Neural cell (in vitro differentiated cells): ENCODE measurements around the gene EID1. TPM values are rescaled to one million over a fixed set of nuclear protein-coding genes. Genes with fewer than 3 reads are reported as not detected.
A peak's percentile ranks its signal among the peaks of the same experiment; 100 is the strongest.

Experiments used
- H2AFZ ChIP-seq: fragments of 200-600, 300-800 bp; sonication (generic), shearing (Covaris generic); 2 replicates; pipeline ENCODE4 v1.6.0; 2014; ENCODE audit warnings: low read depth, mild to moderate bottlenecking, antibody characterized with exemption, low read length, moderate library complexity
- H3F3A ChIP-seq: fragments of 200-600 bp; shearing (Covaris generic); 2 replicates; pipeline ENCODE4 v1.6.1; 2016; ENCODE audit warnings: mild to moderate bottlenecking, moderate library complexity, mixed read lengths, antibody characterized with exemption, low read length; ENCODE audit not compliant: insufficient read depth, poor library complexity, severe bottlenecking
- H3K27ac ChIP-seq: fragments of 200-600, 300-800 bp; sonication (generic), shearing (Covaris generic); 2 replicates; pipeline ENCODE4 v1.5.1; 2014; ENCODE audit warnings: mild to moderate bottlenecking, low read length, moderate library complexity
- H3K27me3 ChIP-seq: fragments of 300-800, 200-600 bp; sonication (generic), shearing (Covaris generic); 2 replicates; pipeline ENCODE4 v1.6.0; 2014; ENCODE audit warnings: mild to moderate bottlenecking, low read depth, low read length, moderate library complexity; ENCODE audit not compliant: insufficient read depth
- H3K36me3 ChIP-seq: fragments of 300-800, 200-600 bp; sonication (generic), shearing (Covaris generic); 2 replicates; pipeline ENCODE4 v1.5.1; 2014; ENCODE audit warnings: mild to moderate bottlenecking, antibody characterized with exemption, low read length, moderate library complexity; ENCODE audit not compliant: insufficient read depth
- H3K4me2 ChIP-seq: fragments of 300-800, 200-600 bp; sonication (generic), shearing (Covaris generic); 2 replicates; pipeline ENCODE4 v1.6.0; 2014; ENCODE audit warnings: mild to moderate bottlenecking, low read length
- H3K4me3 ChIP-seq: fragments of 300-800, 200-600 bp; sonication (generic), shearing (Covaris generic); 2 replicates; pipeline ENCODE4 v1.5.1; 2014; ENCODE audit warnings: mild to moderate bottlenecking, low read length, moderate library complexity
- H3K79me2 ChIP-seq: fragments of 200-600 bp; shearing (Covaris generic); replicated peaks from 2 replicates; pipeline ENCODE4 v1.6.0; 2014; ENCODE audit warnings: mild to moderate bottlenecking, low read length, moderate library complexity; ENCODE audit not compliant: insufficient read depth
- H3K9ac ChIP-seq: fragments of 300-800, 200-600 bp; sonication (generic), shearing (Covaris generic); 2 replicates; pipeline ENCODE4 v1.6.1; 2016; ENCODE audit warnings: mild to moderate bottlenecking, low read length, mixed read lengths
- H3K9me2 ChIP-seq: fragments of 200-600 bp; shearing (Covaris generic); 2 replicates; pipeline ENCODE4 v1.6.1; 2016; ENCODE audit warnings: mild to moderate bottlenecking, low read length, mixed read lengths; ENCODE audit not compliant: insufficient read depth
- H3K9me3 ChIP-seq: fragments of 200-600, 300-800 bp; sonication (generic), shearing (Covaris generic); 2 replicates; pipeline ENCODE4 v1.6.1; 2016; ENCODE audit warnings: mild to moderate bottlenecking, mixed run types, low read length, moderate library complexity, mixed read lengths
- H4K20me1 ChIP-seq: fragments of 200-600 bp; shearing (Covaris generic); 2 replicates; pipeline ENCODE4 v1.6.1; 2016; ENCODE audit warnings: mild to moderate bottlenecking, mixed run types; ENCODE audit not compliant: insufficient read depth
- EP300 ChIP-seq: fragments of 450-650 bp; conservative IDR thresholded peaks from 2 replicates; pipeline ENCODE4 v1.6.1; 2014; ENCODE audit warnings: antibody characterized with exemption, mild to moderate bottlenecking, moderate library complexity; ENCODE audit not compliant: poor library complexity, severe bottlenecking
- EZH2 ChIP-seq: fragments of 200-600, 300-800 bp; shearing (Covaris generic), sonication (generic); IDR thresholded peaks from 2 replicates; pipeline ENCODE4 v1.6.1; 2014; ENCODE audit warnings: antibody characterized with exemption, low read length, borderline replicate concordance, mild to moderate bottlenecking; ENCODE audit not compliant: insufficient read depth, poor library complexity, severe bottlenecking
- POLR2AphosphoS5 ChIP-seq: IDR thresholded peaks from 2 replicates; pipeline ENCODE4 v1.6.1; 2012
- RAD21 ChIP-seq: fragments of 450-650 bp; conservative IDR thresholded peaks from 2 replicates; pipeline ENCODE4 v1.6.1; 2014; ENCODE audit warnings: antibody characterized with exemption, mild to moderate bottlenecking, moderate library complexity
- SMC3 ChIP-seq: fragments of 450-650 bp; conservative IDR thresholded peaks from 2 replicates; pipeline ENCODE4 v1.6.1; 2014; ENCODE audit warnings: antibody characterized with exemption, mild to moderate bottlenecking, moderate library complexity; ENCODE audit not compliant: poor library complexity
- TAF1 ChIP-seq: IDR thresholded peaks from 2 replicates; pipeline ENCODE4 v1.6.1; 2012; ENCODE audit warnings: low read depth
- polyA plus RNA-seq: library from polyadenylated mRNA; depleted of rRNA; stranded (reverse); fragments of >200 nt; gene quantifications from 2 replicates; pipeline ENCODE4 v1.2.3, GENCODE V29; 2014
- TF ChIP-seq, protein P1 (sequence below): IDR thresholded peaks from 2 replicates; pipeline ENCODE4 v1.6.1; 2012; ENCODE audit warnings: borderline replicate concordance
- TF ChIP-seq, protein P2 (sequence below): fragments of 450-650 bp; IDR thresholded peaks from 2 replicates; pipeline ENCODE4 v1.5.1; 2014; ENCODE audit warnings: antibody characterized with exemption, mild to moderate bottlenecking, moderate library complexity; ENCODE audit not compliant: poor library complexity, severe bottlenecking

EID1 gene
- polyA plus RNA-seq, 1 donor from 2014 or later, result 530 TPM

GRCh38 chr15:48859426-48859825 is 18.5 kb upstream of the EID1 start:
- no peak overlapping the region for H3K27ac ChIP-seq
- no peaks in the 10 kb centered on the region for H3F3A ChIP-seq
- TF ChIP-seq, protein P1, sequence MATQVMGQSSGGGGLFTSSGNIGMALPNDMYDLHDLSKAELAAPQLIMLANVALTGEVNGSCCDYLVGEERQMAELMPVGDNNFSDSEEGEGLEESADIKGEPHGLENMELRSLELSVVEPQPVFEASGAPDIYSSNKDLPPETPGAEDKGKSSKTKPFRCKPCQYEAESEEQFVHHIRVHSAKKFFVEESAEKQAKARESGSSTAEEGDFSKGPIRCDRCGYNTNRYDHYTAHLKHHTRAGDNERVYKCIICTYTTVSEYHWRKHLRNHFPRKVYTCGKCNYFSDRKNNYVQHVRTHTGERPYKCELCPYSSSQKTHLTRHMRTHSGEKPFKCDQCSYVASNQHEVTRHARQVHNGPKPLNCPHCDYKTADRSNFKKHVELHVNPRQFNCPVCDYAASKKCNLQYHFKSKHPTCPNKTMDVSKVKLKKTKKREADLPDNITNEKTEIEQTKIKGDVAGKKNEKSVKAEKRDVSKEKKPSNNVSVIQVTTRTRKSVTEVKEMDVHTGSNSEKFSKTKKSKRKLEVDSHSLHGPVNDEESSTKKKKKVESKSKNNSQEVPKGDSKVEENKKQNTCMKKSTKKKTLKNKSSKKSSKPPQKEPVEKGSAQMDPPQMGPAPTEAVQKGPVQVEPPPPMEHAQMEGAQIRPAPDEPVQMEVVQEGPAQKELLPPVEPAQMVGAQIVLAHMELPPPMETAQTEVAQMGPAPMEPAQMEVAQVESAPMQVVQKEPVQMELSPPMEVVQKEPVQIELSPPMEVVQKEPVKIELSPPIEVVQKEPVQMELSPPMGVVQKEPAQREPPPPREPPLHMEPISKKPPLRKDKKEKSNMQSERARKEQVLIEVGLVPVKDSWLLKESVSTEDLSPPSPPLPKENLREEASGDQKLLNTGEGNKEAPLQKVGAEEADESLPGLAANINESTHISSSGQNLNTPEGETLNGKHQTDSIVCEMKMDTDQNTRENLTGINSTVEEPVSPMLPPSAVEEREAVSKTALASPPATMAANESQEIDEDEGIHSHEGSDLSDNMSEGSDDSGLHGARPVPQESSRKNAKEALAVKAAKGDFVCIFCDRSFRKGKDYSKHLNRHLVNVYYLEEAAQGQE, result no peak
- TF ChIP-seq RAD21 (no peak), SMC3 (no peak), EP300 (no peak), EZH2 (no peak)
- TF ChIP-seq, protein P2, sequence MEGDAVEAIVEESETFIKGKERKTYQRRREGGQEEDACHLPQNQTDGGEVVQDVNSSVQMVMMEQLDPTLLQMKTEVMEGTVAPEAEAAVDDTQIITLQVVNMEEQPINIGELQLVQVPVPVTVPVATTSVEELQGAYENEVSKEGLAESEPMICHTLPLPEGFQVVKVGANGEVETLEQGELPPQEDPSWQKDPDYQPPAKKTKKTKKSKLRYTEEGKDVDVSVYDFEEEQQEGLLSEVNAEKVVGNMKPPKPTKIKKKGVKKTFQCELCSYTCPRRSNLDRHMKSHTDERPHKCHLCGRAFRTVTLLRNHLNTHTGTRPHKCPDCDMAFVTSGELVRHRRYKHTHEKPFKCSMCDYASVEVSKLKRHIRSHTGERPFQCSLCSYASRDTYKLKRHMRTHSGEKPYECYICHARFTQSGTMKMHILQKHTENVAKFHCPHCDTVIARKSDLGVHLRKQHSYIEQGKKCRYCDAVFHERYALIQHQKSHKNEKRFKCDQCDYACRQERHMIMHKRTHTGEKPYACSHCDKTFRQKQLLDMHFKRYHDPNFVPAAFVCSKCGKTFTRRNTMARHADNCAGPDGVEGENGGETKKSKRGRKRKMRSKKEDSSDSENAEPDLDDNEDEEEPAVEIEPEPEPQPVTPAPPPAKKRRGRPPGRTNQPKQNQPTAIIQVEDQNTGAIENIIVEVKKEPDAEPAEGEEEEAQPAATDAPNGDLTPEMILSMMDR, result no peak
- H3K9ac ChIP-seq, result no peak overlapping the region
- H3K79me2 ChIP-seq, result no peaks in the 10 kb centered on the region
- H2AFZ ChIP-seq, result no peak overlapping the region
- H3K9me2 ChIP-seq, result no peaks in the 10 kb centered on the region
- H3K27me3 ChIP-seq, result no peaks in the 10 kb centered on the region
- H3K4me2 ChIP-seq, result no peak overlapping the region
- H3K36me3 ChIP-seq, result no peaks in the 10 kb centered on the region
- no peaks in the 10 kb centered on the region for H4K20me1 ChIP-seq
- no peak overlapping the region for H3K4me3 ChIP-seq
- H3K9me3 ChIP-seq, result no peaks in the 10 kb centered on the region

DNA sequence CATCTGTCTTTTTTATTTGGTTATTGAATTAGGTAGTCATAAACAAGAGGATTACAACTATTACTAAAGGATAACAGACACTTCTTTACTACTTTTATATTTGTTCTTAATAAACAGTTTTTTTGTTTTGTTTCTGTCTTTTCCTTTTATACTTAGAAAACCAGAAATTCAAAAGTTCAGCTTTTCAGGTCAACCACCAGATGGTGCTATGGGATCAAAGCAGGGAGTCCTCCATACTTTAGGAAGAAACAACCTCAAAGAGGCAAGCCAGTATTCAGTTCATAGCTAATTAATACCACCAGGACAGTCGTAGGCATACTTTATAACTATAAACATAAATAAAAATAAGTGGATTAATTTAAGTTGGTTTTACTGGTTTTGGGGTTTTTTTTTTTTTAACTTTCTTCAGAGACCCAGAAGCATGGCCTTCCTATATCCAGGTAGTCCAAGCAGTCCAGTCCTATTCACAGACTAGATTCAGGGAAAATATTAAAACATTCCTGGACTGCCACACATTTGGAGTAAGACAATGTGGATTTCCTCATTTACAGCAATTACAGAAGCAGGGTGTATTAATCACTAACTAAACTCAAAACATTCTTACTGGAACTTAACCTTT is 16.0 kb upstream of the EID1 start:
- Histone ChIP-seq H3K27me3 (no peaks in the 10 kb centered on the region), H3K9me2 (no peaks in the 10 kb centered on the region), H3K36me3 (no peaks in the 10 kb centered on the region), H3K4me3 (no peak overlapping the region), H3K9me3 (no peaks in the 10 kb centered on the region), H2AFZ (no peak overlapping the region), H3K4me2 (no peak overlapping the region), H3K9ac (no peak overlapping the region), H4K20me1 (no peaks in the 10 kb centered on the region), H3K27ac (no peak overlapping the region), H3F3A (no peaks in the 10 kb centered on the region), H3K79me2 (no peaks in the 10 kb centered on the region)
- TF ChIP-seq SMC3, result peak; percentile 94
- TF ChIP-seq EP300, result no peak
- peak; percentile 95 for TF ChIP-seq RAD21
- TF ChIP-seq, protein P1, result no peak
- TF ChIP-seq POLR2AphosphoS5, result no peak
- TF ChIP-seq TAF1, result no peak
- TF ChIP-seq, protein P2, result peak; percentile 87
- TF ChIP-seq EZH2, result no peak
